Left hindlimb (tissue), 1 donor: ENCODE data around the gene ANXA8.
A peak's percentile ranks its signal among the peaks of the same experiment; 100 is the strongest.
"Not testable (repeated sequence)": the region's sequence is repeated elsewhere in the genome, so short reads cannot be mapped to it uniquely, and the experiment has no call there.

Source experiments
- DNase-seq: peaks from one replicate; pipeline ENCODE4 v3.0.0-alpha.2; 2018

The ANXA8 gene

DNA sequence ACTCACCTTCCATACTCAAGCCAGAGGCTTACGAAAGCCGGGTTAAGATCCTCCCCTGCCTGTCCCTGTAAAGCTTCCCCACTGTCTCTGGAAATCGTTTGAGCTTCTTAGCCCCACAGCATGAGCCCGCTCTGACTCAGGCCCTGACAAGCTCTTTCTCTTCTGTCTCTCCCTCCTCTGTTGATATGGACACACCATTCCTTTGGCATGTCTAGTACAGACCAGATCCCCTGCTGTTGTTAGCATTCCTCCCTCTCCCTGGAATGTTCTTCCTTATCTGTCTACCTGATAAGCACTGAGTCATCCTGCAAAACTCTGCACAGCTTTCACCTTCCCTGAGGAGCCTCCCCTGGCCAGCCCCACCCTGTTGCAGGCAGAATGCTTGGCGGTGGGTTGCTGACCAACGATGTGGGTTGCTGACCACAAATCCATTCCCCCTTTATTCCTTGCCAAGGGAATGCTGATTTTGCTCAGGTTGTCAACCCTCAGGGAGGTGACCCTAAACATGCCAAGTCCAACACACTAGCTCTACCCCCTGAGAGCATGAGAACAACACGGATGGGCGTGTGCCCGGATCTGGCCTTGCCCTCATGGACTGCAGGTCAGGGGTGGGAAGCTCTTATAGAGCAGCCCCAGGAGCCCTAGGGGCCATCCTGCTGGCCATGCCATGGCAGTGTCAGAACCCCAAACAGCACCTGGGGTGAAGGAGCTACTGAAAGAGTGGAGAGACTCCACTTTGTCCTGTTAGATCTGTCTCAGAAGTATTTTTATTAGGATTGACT is 21.1 kb downstream of the ANXA8 start:
- DNase-seq: not testable (repeated sequence)

- peak; percentile 71 for DNase-seq
Observed at GRCh38 chr10:47461261-47461687, 22.6 kb downstream of the ANXA8 start.

DNA sequence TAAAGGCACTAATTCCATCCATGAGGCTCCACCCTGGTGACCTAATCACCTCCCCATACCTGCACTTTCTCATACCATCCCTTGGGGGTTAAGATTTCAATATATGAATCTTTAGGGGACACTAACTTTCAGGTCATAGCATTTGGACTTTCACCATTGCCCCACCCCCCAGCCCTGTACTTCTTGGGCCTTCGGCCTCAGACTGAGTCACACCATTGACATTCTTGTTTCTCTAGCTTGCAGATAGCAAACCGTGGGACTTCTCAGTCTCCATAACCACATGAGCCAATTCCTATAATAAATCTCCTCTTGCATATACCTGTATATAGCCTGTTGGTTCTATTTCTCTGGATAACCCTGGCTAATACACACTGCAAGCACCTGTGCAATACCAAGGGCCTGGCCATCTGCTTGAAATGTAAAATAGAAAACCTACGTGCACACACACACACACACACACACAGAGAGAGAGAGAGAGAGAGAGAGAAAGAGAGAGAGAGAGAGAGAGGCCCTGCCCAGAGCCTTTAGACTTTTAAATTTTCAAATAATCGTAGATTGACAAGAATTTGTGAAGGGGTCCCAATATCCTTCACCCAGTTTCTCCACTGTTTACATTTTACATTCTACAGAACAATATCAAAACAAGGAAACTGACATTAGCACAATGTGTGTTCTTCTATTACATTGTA is 25.3 kb downstream of the ANXA8 start:
- no peak for DNase-seq

GRCh38 chr10:47457826-47458225 is 26.1 kb downstream of the ANXA8 start:
- no peak for DNase-seq

DNA sequence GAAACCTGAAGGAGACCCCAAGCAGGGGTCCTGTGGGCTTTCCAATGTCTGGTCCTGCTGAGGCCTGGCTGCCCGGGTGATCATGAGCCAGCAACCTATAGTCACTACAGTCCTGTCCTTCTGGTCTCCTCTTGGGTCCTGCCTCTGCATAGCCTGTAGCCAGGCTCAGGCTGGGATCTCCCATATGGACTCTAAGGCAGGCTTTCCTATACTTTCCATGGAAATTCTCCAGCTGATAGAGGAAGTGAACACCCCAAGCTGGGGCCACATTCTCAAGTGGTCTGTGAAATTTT is 26.4 kb downstream of the ANXA8 start:
- DNase-seq: no peak

- DNase-seq: no peak
Observed at GRCh38 chr10:47456794-47457527, 27.0 kb downstream of the ANXA8 start.

DNA sequence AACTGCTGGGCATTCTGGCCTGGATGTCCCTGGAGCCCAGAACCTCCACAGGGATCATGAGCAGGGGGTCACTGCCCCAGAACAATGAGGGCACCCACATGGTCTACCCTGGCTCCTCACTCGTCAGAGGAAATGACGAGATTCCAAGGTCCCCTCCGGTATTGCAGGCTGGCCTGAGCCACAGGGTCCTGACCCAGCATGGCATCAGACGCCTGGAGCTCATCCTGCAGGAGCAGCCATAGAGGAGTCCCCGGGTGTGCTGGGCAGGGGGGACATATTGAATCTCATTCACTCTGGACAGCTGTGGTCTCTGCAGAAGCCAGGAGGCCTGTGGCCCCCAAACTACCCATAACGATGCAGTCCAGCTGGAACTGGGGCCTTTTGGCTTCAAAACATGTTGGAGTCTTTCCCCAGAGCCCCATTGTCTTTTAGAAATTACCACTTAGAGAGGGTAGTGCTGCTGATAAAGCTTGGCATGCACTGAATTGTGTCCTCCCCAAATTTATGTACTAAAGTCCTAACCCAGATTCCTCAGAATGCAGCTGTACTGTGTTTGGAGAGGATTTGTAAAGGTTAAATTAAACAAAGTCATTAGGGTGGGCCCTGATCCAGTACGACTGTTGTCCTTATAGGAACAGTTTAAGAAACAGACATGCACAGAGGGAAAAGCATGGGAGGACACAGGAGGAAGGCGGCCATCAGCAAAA is 27.7 kb downstream of the ANXA8 start:
- DNase-seq: no peak

GRCh38 chr10:47455350-47456078 is 28.4 kb downstream of the ANXA8 start:
- DNase-seq: not testable (repeated sequence)

DNA sequence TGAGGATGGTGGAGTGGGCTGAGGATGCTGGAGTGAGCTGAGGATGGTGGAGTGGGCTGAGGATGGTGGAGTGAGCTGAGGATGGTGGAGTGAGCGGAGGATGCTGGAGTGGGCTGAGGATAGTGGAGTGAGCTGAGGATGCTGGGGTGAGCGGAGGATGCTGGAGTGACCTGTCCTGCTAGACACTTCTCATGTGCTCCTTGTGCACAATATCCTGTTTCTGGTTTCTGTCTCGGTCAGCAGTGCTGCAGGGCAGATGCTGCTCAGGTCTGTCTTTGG is 29.2 kb downstream of the ANXA8 start:
- no peak for DNase-seq

- no peak for DNase-seq
Observed at GRCh38 chr10:47454008-47454779, 29.7 kb downstream of the ANXA8 start.

DNA sequence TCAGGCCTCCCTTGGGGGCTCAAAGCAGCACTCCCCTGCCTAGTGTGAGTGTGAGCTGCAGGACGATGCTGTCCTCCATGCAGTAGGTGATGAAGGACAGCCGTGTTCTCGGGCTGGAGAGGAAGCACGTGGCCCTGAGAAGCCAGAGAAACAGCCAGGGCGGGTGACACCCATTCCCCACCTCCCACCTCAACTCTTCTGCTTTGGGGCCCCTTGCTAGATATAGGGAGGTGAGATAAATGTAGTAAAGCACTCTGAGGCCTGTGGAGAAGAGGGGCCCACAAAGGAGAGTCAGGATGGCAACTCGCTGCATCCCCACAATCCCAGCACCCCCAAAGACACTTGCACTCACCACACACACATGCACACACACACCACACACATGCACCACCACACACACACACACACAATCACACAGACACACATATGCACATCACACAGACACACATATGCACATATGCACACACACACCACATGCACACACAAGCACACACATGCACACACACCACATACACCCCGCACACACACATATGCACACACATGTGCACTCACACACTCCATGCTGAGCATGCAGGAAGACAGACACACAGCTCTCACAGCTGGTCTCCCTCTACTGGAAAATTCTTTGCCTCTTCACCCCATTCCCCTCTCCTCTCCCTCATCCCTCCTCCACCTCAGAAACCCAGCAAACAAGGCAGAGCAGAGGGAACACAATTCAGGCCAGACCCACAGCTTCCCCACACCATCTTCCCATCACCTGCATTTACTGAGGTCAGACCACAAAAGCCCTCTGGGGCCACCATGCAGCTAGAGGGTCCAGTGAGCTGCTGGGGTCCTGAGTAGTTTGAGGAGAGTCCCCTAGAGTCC is 30.5 kb downstream of the ANXA8 start:
- DNase-seq: no peak

DNA sequence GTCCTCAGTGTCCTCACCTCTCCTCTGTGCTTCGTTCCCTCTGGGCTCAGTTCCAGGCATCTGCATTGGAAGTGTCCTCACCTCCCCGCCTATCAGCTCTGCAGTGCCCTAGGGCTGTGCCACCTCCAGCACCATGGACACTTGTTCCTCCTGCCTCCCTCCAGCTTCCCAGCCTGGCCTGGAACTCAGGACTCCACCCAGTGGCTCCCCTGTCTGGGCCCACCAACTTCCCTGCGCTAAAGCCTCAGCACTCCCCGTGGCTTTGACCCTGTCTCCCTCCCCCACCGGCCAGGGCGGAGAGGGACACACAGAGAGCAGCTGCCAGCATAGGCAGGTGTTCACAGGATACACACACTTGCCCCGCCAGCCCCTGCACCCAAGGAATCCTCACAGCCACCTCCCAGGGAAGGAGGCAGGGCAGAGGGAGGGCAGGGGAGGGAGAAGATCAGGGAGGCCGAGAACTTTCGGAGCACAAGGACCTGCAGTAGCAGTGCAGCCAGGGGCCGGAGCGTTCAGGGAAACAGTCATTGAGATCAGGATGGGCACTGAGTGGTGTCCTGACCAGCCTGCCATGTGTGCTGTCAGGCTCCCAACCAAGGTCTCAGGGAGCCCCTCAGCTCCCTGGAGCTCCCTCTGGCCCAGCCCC is 31.3 kb downstream of the ANXA8 start:
- peak; percentile 30 for DNase-seq

DNA sequence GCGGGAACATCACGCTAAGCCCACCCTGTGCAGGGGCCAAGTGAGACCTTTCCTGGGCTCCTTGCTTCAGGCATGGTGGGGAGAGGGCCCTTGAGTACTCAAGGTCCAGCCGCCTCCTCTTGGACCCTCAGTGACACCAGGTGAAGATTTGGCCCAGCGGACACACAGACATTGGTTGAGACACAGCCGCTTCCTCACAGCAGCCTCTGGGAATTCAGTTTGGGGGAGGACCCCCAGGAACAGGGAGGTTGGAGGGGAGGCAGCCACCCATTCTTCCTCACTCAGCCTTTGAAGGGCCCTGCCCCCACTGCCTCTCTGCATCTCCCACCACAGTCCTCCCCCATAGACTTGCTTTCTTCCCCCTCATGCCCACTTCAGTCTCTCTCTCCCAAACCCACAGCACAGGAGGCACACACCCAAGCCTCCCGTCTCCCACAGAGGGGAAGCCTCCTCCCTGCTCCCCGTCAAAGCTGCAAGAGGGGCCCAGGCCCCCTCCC is 31.9 kb downstream of the ANXA8 start:
- DNase-seq: no peak

DNA sequence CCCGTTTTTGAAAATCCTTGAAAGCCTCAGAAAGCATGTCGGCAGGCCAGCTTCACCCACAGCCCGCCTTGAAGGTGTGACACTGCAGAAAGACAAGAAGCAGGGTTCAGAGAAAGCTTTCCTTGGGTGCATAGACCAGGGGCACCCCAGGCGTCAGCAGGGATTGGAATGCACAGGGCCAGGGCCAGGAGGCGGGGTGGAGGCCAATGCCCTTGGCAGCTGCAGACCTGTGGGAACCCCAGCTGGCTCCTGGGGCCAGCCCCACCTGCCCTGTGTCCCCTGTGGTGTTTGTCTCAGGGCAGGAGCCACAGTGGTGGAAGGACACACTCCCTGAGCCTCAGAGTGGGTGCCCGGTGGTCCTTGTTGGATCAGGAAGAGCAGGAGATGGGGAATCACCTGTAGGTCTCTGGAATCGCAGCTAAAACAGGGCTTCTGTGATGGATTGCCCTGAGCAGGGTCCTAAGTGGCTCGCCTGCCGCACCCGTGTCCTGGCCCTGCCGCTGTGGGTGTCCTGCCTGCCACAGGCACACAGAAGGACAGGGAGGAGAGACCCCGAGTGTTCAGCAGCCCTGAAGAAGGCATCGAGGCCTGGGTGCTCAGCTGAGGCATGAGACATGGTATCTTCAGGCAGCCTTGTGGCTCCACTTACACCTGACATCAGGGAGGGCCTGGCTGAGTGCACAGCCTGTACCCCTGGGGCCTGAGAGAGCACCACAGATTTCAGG is 32.5 kb downstream of the ANXA8 start:
- DNase-seq: no peak

- DNase-seq: no peak
Observed at GRCh38 chr10:47450442-47450841, 33.5 kb downstream of the ANXA8 start.

DNA sequence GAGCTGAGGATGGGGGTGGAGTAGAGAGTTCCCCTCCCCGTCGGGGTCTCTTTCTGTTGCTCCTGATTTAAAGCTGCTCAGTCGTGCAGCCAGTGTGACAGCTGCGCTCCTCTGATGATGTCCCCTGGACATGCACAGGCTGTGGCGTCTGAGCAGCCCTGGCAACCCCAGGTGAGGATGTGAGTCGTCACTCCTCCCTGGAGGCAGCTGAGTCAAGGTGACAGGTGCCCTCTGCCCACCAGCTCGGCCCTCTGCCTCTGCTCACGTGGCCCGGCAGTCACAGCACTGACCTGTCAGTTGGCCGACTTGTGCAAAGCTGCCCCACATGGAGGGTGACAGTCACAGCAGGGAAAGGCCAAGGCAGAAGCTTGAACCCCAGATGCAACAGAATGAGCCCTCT is 33.9 kb downstream of the ANXA8 start:
- DNase-seq: no peak

DNA sequence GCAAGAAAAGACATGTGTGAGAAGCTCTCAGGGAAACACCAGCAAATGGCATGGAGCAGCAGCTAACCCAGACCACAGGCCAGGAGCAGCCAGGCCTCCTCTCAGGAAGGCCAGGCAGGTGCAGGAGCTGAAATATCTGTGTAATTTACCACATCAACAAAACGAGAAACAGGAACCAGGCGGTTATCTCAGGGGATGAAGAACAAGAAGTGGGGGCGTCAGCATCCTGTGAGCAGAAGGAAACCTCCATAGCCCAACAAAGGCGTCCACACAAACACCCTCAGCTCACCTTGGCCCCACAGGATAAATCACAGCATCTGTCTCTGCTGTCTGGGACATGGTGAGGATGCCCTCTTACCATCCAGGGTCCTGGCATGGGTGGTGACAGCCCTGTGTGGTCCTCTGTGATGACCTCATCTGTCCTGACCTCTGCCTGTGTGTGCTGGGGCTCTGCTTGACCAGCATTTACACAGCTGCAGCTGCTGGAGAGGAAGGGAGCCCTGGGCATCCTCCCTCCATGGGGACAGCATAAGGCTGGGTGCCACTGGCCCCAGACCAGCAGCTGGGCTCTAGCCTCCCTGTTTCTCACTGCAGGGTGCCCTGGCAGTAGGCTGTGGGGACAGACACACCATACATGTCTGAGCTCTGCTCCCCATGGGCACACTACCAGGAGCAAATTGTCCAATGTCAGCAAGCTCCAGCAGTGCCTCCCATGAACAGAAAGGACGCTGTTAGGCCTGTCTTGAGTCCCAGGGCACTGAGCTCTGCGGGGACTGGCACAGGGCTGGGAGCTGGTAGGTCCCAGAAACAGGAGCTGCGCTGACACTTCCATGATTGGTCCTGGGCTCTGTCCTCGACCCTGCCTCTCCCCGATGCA is 34.6 kb downstream of the ANXA8 start:
- DNase-seq: no peak

GRCh38 chr10:47447705-47448104 is 36.2 kb downstream of the ANXA8 start:
- no peak for DNase-seq

DNA sequence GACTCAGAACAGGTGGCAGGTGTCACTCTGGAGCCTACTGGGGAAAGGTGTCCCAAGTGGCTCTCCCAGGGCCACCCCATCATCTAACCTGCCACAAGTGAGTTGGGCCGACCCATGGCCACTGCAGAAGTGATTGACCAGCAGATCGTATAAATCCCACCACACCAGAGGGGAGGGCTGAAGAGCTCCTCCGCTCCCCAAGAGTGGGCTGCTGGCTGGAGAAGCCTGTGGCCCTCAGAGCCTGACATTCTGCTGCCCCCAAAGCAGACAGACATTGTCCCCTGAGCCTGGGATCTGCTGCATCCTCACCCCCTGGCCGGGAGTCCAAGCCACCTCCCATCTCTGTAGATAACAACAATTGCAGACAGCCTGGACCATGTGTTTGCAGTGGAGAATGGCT is 36.7 kb downstream of the ANXA8 start:
- DNase-seq: no peak
